ENCODE results near the gene CGB7. TPM values are rescaled to one million over a fixed set of nuclear protein-coding genes. Genes with fewer than 3 reads are reported as not detected.
"Not testable (repeated sequence)": the region's sequence is repeated elsewhere in the genome, so short reads cannot be mapped to it uniquely, and the experiment has no call there.

The CGB7 gene
- total and polyA plus RNA-seq, 7 donors: 0.23 TPM; not detected in 6

- 23 to 58% methylated on average over 26 of the region's 26 CpGs for WGBS, 2 donors
- Histone ChIP-seq H3K36me3 (peaks cover 0 to 19% (median 2%) of the 10 kb centered on the region in 4 donors), H3K4me1 (peaks cover 0 to 34% (median 32%) of the 10 kb centered on the region in 4 donors), H3K27ac (peak overlapping the region; percentile 90 to 96 (median 91)), H3K9me3 (no peaks in the 10 kb centered on the region), H3K4me3 (peak overlapping the region; percentile 9 to 85 (median 74)), H3K27me3 (no peaks in the 10 kb centered on the region)
- TF ChIP-seq EP300 (IDR thresholded peaks at IDR 0.05) (no peak), POLR2A (IDR thresholded peaks at IDR 0.05) (no peak), POLR2AphosphoS5 (IDR thresholded peaks at IDR 0.05) (no peak), CTCF (IDR thresholded peaks at IDR 0.05) (no peak)
- intact Hi-C loops (cut with DNase I): loop anchor here (2.0 to 10.0 kb wide), 2 partner anchors 30 to 370 kb away; partner anchors contain the start of genes ALDH16A1, LIN7B and PIH1D1
- no peak for DNase-seq
Measured at GRCh38 chr19:49084206-49085019, 26.9 kb upstream of the CGB7 start.

- intact Hi-C loops (cut with DNase I): loop anchor here (10.0 kb wide), 1 partner anchor 374 kb away; the partner anchor contains the start of genes ALDH16A1 and PIH1D1
- no peak for DNase-seq
- no peaks in the 10 kb centered on the region for H3K9me3 ChIP-seq
- TF ChIP-seq EP300 (IDR thresholded peaks at IDR 0.05): no peak
- no peak for TF ChIP-seq POLR2AphosphoS5 (IDR thresholded peaks at IDR 0.05)
- no peak for TF ChIP-seq POLR2A (IDR thresholded peaks at IDR 0.05)
- TF ChIP-seq CTCF (IDR thresholded peaks at IDR 0.05): no peak
- H3K27me3 ChIP-seq: no peaks in the 10 kb centered on the region
- H3K4me3 ChIP-seq: no peak overlapping the region
- no peaks in the 10 kb centered on the region for H3K36me3 ChIP-seq
- no peak overlapping the region for H3K27ac ChIP-seq
- H3K4me1 ChIP-seq: peaks cover 0 to 10% (median 9%) of the 10 kb centered on the region in 4 donors
- 83 to 99% methylated on average over 1 of the region's 1 CpG for WGBS, 2 donors
Measured at GRCh38 chr19:49081273-49081672, 23.7 kb upstream of the CGB7 start.

- Histone ChIP-seq H3K36me3 (no peaks in the 10 kb centered on the region), H3K27ac (no peak overlapping the region)
- intact Hi-C loops (cut with DNase I): loop anchor here (10.0 kb wide), 1 partner anchor 374 kb away; the partner anchor contains the start of genes ALDH16A1 and PIH1D1
Measured at GRCh38 chr19:49080392-49080791, 22.8 kb upstream of the CGB7 start.

GRCh38 chr19:49074869-49075268 lies 17.3 kb upstream of the CGB7 start:
- H3K27me3 ChIP-seq: peaks cover 17 to 48% (median 44%) of the 10 kb centered on the region in 3 donors
- not testable (repeated sequence) for H3K27ac ChIP-seq, H3K4me1 ChIP-seq, H3K9me3 ChIP-seq, H3K4me3 ChIP-seq, H3K36me3 ChIP-seq
- TF ChIP-seq CTCF (IDR thresholded peaks at IDR 0.05): peak; percentile 37 to 80 (median 70)
- WGBS, 2 donors: 11 to 22% methylated on average over 8 to 9 of the region's 9 CpGs
- intact Hi-C loops (cut with DNase I): loop anchor here (5.0 kb wide), 1 partner anchor 132 kb away; no protein-coding TSS in a partner anchor
- DNase-seq: peak; percentile 86

More at GRCh38 chr19:49080392-49080791, 22.8 kb upstream of the CGB7 start:
- peaks cover 0 to 6% (median 5%) of the 10 kb centered on the region in 4 donors for H3K4me1 ChIP-seq
- DNase-seq: no peak
- TF ChIP-seq CTCF (IDR thresholded peaks at IDR 0.05) (no peak), EP300 (IDR thresholded peaks at IDR 0.05) (no peak), POLR2A (IDR thresholded peaks at IDR 0.05) (no peak)
- no peak overlapping the region for H3K4me3 ChIP-seq
- no peaks in the 10 kb centered on the region for H3K9me3 ChIP-seq
- no peaks in the 10 kb centered on the region for H3K27me3 ChIP-seq
- 71 to 92% methylated on average over 4 of the region's 4 CpGs for WGBS, 2 donors

All from sigmoid colon (tissue), 7 donors.